A549 (cell line): ENCODE data around the gene TRDMT1. TPM values are rescaled to one million over a fixed set of nuclear protein-coding genes. Genes with fewer than 3 reads are reported as not detected.

Experiments used
- ATAC-seq, 2 experiments: fragments of 200-7000 bp in 1 of 2; fragments of >200 bp in 1 of 2; cut with Nextera tagmentation in 1 of 2; cut with Tn5 transposase in 1 of 2; 3 replicates each; pipeline versions ENCODE4 v1.8.0 to v1.9.1; 2018 to 2020; ENCODE audit warnings: mild to moderate bottlenecking in 1 of 2, moderate library complexity in 1 of 2
- CTCF ChIA-PET: fragments of 300-600 bp; sonication (Branson Sonifier 250); formaldehyde crosslinking; extraction: SDS; loops from one replicate; lab custom pipeline; 2021; ENCODE audit warnings: antibody characterized with exemption, inconsistent platforms; lab: Yijun Ruan, JAX
- POLR2A ChIA-PET: fragments of 350-600 bp; formaldehyde crosslinking; extraction: SDS; loops from one replicate; lab custom pipeline; 2021; ENCODE audit warnings: antibody characterized with exemption, inconsistent platforms; lab: Yijun Ruan, JAX
- DNase-seq, 2 experiments: peaks; one replicate each; pipeline versions ENCODE4 v3.0.0 to v3.0.0-alpha.2; 2011 to 2016; ENCODE audit warnings: low read depth in 1 of 2, low spot score in 1 of 2
- FAIRE-seq: peaks from 2 replicates; lab custom pipeline; 2011; peaks lifted over from hg19 to GRCh38; lab: Jason Lieb, UNC
- H3K27ac ChIP-seq, 2 experiments: fragments of >200 bp; sonication (Bioruptor Twin); formaldehyde crosslinking; 3 replicates each; pipeline ENCODE4 v1.5.1; 2016 to 2017
- H3K4me1 ChIP-seq: fragments of >200 bp; sonication (Bioruptor Twin); formaldehyde crosslinking; 3 replicates; pipeline ENCODE4 v1.6.1; 2016
- H3K4me2 ChIP-seq: fragments of >200 bp; sonication (Bioruptor Twin); formaldehyde crosslinking; 3 replicates; pipeline ENCODE4 v1.6.1; 2016
- H3K4me3 ChIP-seq: fragments of >200 bp; sonication (Bioruptor Twin); formaldehyde crosslinking; 3 replicates; pipeline ENCODE4 v1.5.1; 2016
- H3K9me3 ChIP-seq: fragments of >200 bp; sonication (Bioruptor Twin); formaldehyde crosslinking; 3 replicates; pipeline ENCODE4 v1.6.1; 2016
- BCL3 ChIP-seq: fragments of >200 bp; sonication (Bioruptor Twin); formaldehyde crosslinking; IDR thresholded peaks from 3 replicates; pipeline ENCODE4 v1.6.1; 2016
- BHLHE40 ChIP-seq: IDR thresholded peaks from 2 replicates; pipeline ENCODE4 v1.6.1; 2012; ENCODE audit warnings: low read depth, low read length, inconsistent platforms
- CBX2 ChIP-seq: fragments of 200-600 bp; sonication (generic); IDR thresholded peaks from 2 replicates; pipeline ENCODE4 v1.6.1; 2016; ENCODE audit warnings: low read depth, mild to moderate bottlenecking, borderline replicate concordance
- CHD2 ChIP-seq: fragments of 150-350 bp; IDR thresholded peaks from 2 replicates; pipeline ENCODE4 v1.6.1; 2014; ENCODE audit warnings: low read length; ENCODE audit not compliant: partially characterized antibody
- CHD4 ChIP-seq: fragments of 200-600 bp; sonication (generic); IDR thresholded peaks from 2 replicates; pipeline ENCODE4 v1.6.1; 2016; ENCODE audit warnings: antibody characterized with exemption, mild to moderate bottlenecking, borderline replicate concordance
- CTCF ChIP-seq: fragments of >200 bp; sonication (Bioruptor Twin); formaldehyde crosslinking; IDR thresholded peaks from 3 replicates; pipeline ENCODE4 v1.5.1; 2016
- ELK1 ChIP-seq: fragments of 150-350 bp; IDR thresholded peaks from 2 replicates; pipeline ENCODE4 v1.6.1; 2014; ENCODE audit warnings: low read depth, mild to moderate bottlenecking, low read length
- FOSB ChIP-seq: fragments of 250-450 bp; sonication (Bioruptor Pico); IDR thresholded peaks from 2 replicates; pipeline ENCODE4 v1.5.0; 2020; ENCODE audit warnings: mild to moderate bottlenecking, moderate library complexity
- HES2 ChIP-seq: fragments of >200 bp; sonication (Bioruptor Twin); formaldehyde crosslinking; IDR thresholded peaks from 2 replicates; pipeline ENCODE4 v1.6.1; 2016
- HMGXB4 ChIP-seq: fragments of 250-450 bp; sonication (Bioruptor Pico); IDR thresholded peaks from 2 replicates; pipeline ENCODE4 v1.5.0; 2021; ENCODE audit warnings: mild to moderate bottlenecking, moderate library complexity, borderline replicate concordance
- HOXB13 ChIP-seq: fragments of 250-450 bp; sonication (Bioruptor Pico); IDR thresholded peaks from 2 replicates; pipeline ENCODE4 v1.5.0; 2020; ENCODE audit warnings: low read depth, mild to moderate bottlenecking, moderate library complexity
- MAFK ChIP-seq: fragments of 450-650 bp; IDR thresholded peaks from 2 replicates; pipeline ENCODE4 v1.6.1; 2014; ENCODE audit not compliant: partially characterized antibody
- MYC ChIP-seq: IDR thresholded peaks from 2 replicates; pipeline ENCODE4 v1.6.1; 2012; ENCODE audit warnings: mild to moderate bottlenecking, inconsistent platforms, low read length, improper control_type of control experiment, borderline replicate concordance
- NFE2L2 ChIP-seq: fragments of 150-350 bp; conservative IDR thresholded peaks from 2 replicates; pipeline ENCODE4 v1.6.1; 2014; ENCODE audit warnings: low read length
- NPAS2 ChIP-seq: fragments of 250-450 bp; sonication (Bioruptor Pico); IDR thresholded peaks from 2 replicates; pipeline ENCODE4 v1.8.0; 2022; ENCODE audit warnings: mild to moderate bottlenecking, moderate library complexity, borderline replicate concordance
- PBX3 ChIP-seq: IDR thresholded peaks from 2 replicates; pipeline ENCODE4 v1.6.1; 2012
- PHF8 ChIP-seq: fragments of 200-600 bp; sonication (generic); IDR thresholded peaks from 2 replicates; pipeline ENCODE4 v1.6.1; 2016; ENCODE audit warnings: low read depth, mild to moderate bottlenecking, antibody characterized with exemption, moderate library complexity, borderline replicate concordance
- REST ChIP-seq: fragments of 200-600 bp; sonication (generic); IDR thresholded peaks from 2 replicates; pipeline ENCODE4 v1.6.1; 2016; ENCODE audit warnings: antibody characterized with exemption, mild to moderate bottlenecking, moderate library complexity
- RFX5 ChIP-seq: fragments of 450-650 bp; IDR thresholded peaks from 2 replicates; pipeline ENCODE4 v1.7.1; 2014; ENCODE audit warnings: antibody characterized with exemption, mild to moderate bottlenecking, moderate library complexity
- TP53 ChIP-seq: fragments of 250-450 bp; sonication (Bioruptor Pico); IDR thresholded peaks from 2 replicates; pipeline ENCODE4 v1.5.0; 2021; ENCODE audit warnings: mild to moderate bottlenecking, moderate library complexity
- ZSCAN20 ChIP-seq: fragments of 250-450 bp; sonication (Bioruptor Pico); IDR thresholded peaks from 2 replicates; pipeline ENCODE4 v1.8.0; 2022; ENCODE audit warnings: mild to moderate bottlenecking, moderate library complexity
- WGBS: methylation state at CpG from one replicate; pipeline ENCODE4 v1.1.6; 2017; ENCODE audit errors: missing lambda C conversion rate; 5-methylcytosine and 5-hydroxymethylcytosine counted together
- polyA plus RNA-seq, 4 experiments: library from polyadenylated mRNA; depleted of rRNA in 3 of 4; stranded (reverse); fragments of >200 nt; fragmentation: RNase III in 1 of 4; extraction: RNeasy Plus Mini Kit Qiagen cat#74134 plus additional on column Dnase treatment in 1 of 4; gene quantifications; 2 replicates in 3 of 4; 3 replicates in 1 of 4; pipeline ENCODE4 v1.2.3, GENCODE V29; 2011 to 2017

TRDMT1 gene
- polyA plus RNA-seq, 2 of the 4 experiments (the other 2 are of a cell fraction) = 2.4 to 7.4 TPM

GRCh38 chr10:17113889-17114540 lies 87.5 kb downstream of the TRDMT1 start:
- Histone ChIP-seq H3K9me3 (no peaks in the 10 kb centered on the region), H3K4me2 (no peak overlapping the region), H3K4me3 (no peak overlapping the region), H3K27ac (no peak overlapping the region; a peak in 1 of 6 replicates), H3K4me1 (peaks cover 30% of the 10 kb centered on the region; the same call in 2 of the 3 replicates)
- ChIA-PET CTCF (interaction anchor here (1.2 to 1.6 kb wide), 2 partner anchors 116 to 144 kb away, joined by 3 read pairs; no protein-coding TSS in a partner anchor), POLR2A (no interaction called here)
- ATAC-seq (no peak), FAIRE-seq (no peak), DNase-seq (no peak)
- TF ChIP-seq BHLHE40 (no peak), MAFK (no peak), MYC (no peak), RFX5 (no peak), CHD4 (no peak), ELK1 (no peak), CHD2 (no peak), HMGXB4 (CRISPR knock-in tag) (no peak), HOXB13 (CRISPR knock-in tag) (no peak), BCL3 (no peak), REST (no peak), ZSCAN20 (CRISPR knock-in tag) (no peak), CTCF (no peak)
- 85% methylated on average over 7 of the region's 7 CpGs for WGBS

- Histone ChIP-seq H3K4me2 (no peak overlapping the region), H3K27ac (no peak overlapping the region), H3K4me1 (peaks cover 30% of the 10 kb centered on the region; the same call in 2 of the 3 replicates), H3K9me3 (no peaks in the 10 kb centered on the region), H3K4me3 (no peak overlapping the region)
- FAIRE-seq = no peak
- DNase-seq = peak in 1 of 2 experiments; percentile 21
- POLR2A ChIA-PET = no interaction called here
- CTCF ChIA-PET = interaction anchor here (1.0 to 1.6 kb wide), 3 partner anchors 64 to 145 kb away, joined by 3 read pairs; no protein-coding TSS in a partner anchor
- WGBS = 51% methylated on average over 4 of the region's 4 CpGs
- no peak for ATAC-seq
- no peak for TF ChIP-seq PHF8
- TF ChIP-seq NPAS2 = no peak
- no peak for TF ChIP-seq HOXB13 (CRISPR knock-in tag)
- no peak for TF ChIP-seq PBX3
- TF ChIP-seq TP53 (CRISPR knock-in tag) = no peak
- TF ChIP-seq FOSB (CRISPR knock-in tag) = no peak
- no peak for TF ChIP-seq NFE2L2
- TF ChIP-seq CBX2 = no peak
- TF ChIP-seq HES2 = no peak
- no peak for TF ChIP-seq CTCF
Measured at GRCh38 chr10:17113346-17113745, 88.1 kb downstream of the TRDMT1 start.
